ENCODE results near the gene CDH23.

Gene CDH23

GRCh38 chr10:71856619-71857018, 459.9 kb downstream of the CDH23 start:
- no peak for DNase-seq (ENCODE audit: low spot score)

GRCh38 chr10:71857934-71858890, 461.5 kb downstream of the CDH23 start:
- DNase-seq (ENCODE audit: low spot score): no peak

GRCh38 chr10:71860243-71861029, 463.7 kb downstream of the CDH23 start:
- DNase-seq (ENCODE audit: low spot score): peak; percentile 95

GRCh38 chr10:71863203-71863602, 466.5 kb downstream of the CDH23 start:
- DNase-seq (ENCODE audit: low spot score): no peak

GRCh38 chr10:71864911-71865361, 468.2 kb downstream of the CDH23 start:
- DNase-seq (ENCODE audit: low spot score): no peak

Measured in hematopoietic multipotent progenitor cell treated with erythropoietin and hydrocortisone succinate and interleukin-3 and kit ligand, for 15 days (in vitro differentiated cells).